Measurements from ENCODE around the gene KIAA0825. TPM values are rescaled to one million over a fixed set of nuclear protein-coding genes. Genes with fewer than 3 reads are reported as not detected.

Gene KIAA0825
- polyA plus RNA-seq, 3 donors: 0.56 to 1.3 (median 0.89) TPM

GRCh38 chr5:94240596-94240992, 377.8 kb downstream of the KIAA0825 start:
- peaks cover 8 to 11% of the 10 kb centered on the region in 2 donors for H3K4me1 ChIP-seq (ENCODE audit: control insufficient read depth in 1 of 2, insufficient read depth in 2 of 2, low read length in 2 of 2)
- H3K9ac ChIP-seq (ENCODE audit: insufficient read depth, low read length, poor library complexity, severe bottlenecking): no peak overlapping the region
- no peak overlapping the region for H3K4me2 ChIP-seq (replicated peaks; ENCODE audit: extremely low read depth, low read length, poor library complexity, severe bottlenecking)
- no peak for DNase-seq
- no peaks in the 10 kb centered on the region for H3K79me2 ChIP-seq (ENCODE audit: insufficient read depth, low read length)
- H3K4me3 ChIP-seq (replicated peaks in 1 of 3; ENCODE audit: low read depth in 2 of 3, low read length in 3 of 3): no peak overlapping the region
- Mint-ChIP-seq H3K36me3 (no peaks in the 10 kb centered on the region), H3K9me3 (peaks cover 0 to 7% (median 0%) of the 10 kb centered on the region in 7 donors), H3K4me1 (peaks cover 7% of the 10 kb centered on the region), H3K27me3 (ENCODE audit: low read depth in 3 of 3) (peaks cover 0 to 3% (median 0%) of the 10 kb centered on the region in 3 donors), H3K27ac (no peak overlapping the region), H3K4me3 (no peak overlapping the region)
- no peaks in the 10 kb centered on the region for H3K36me3 ChIP-seq (replicated peaks in 1 of 2; ENCODE audit: control insufficient read depth in 1 of 2, insufficient read depth in 2 of 2, low read length in 2 of 2)
- 94% methylated on average over 4 of the region's 5 CpGs for WGBS (ENCODE audit: insufficient coverage)
- H3K27ac ChIP-seq (ENCODE audit: low read depth in 1 of 2, low read length in 2 of 2): no peak overlapping the region
- intact Hi-C loops (cut with micrococcal nuclease): no loop called here
- TF ChIP-seq CTCF (IDR thresholded peaks at IDR 0.05): no peak
- no peaks in the 10 kb centered on the region for H4K20me1 ChIP-seq (ENCODE audit: insufficient read depth, low read length)
- peaks cover 0 to 6% of the 10 kb centered on the region in 2 donors for H3K9me3 ChIP-seq (replicated peaks in 1 of 2; ENCODE audit: control insufficient read depth in 1 of 2, insufficient read depth in 1 of 2, low read length in 2 of 2)
- H3K27me3 ChIP-seq (ENCODE audit: control insufficient read depth in 2 of 2, insufficient read depth in 2 of 2, low read length in 2 of 2): no peaks in the 10 kb centered on the region
- no peak overlapping the region for H2AFZ ChIP-seq (ENCODE audit: insufficient read depth, low read depth, low read length, poor library complexity, severe bottlenecking)

- H3K27ac ChIP-seq (ENCODE audit: low read depth in 1 of 2, low read length in 2 of 2): no peak overlapping the region
- Mint-ChIP-seq H3K9me3 (peaks cover 0 to 11% (median 3%) of the 10 kb centered on the region in 7 donors), H3K27ac (no peak overlapping the region), H3K27me3 (ENCODE audit: low read depth in 3 of 3) (peaks cover 0 to 3% (median 0%) of the 10 kb centered on the region in 3 donors), H3K4me3 (no peak overlapping the region), H3K4me1 (peaks cover 2% of the 10 kb centered on the region), H3K36me3 (no peaks in the 10 kb centered on the region)
- H3K4me1 ChIP-seq (ENCODE audit: control insufficient read depth in 1 of 2, insufficient read depth in 2 of 2, low read length in 2 of 2): peaks cover 3 to 6% of the 10 kb centered on the region in 2 donors
- no peak overlapping the region for H3K4me3 ChIP-seq (replicated peaks in 1 of 3; ENCODE audit: low read depth in 2 of 3, low read length in 3 of 3)
- no peak overlapping the region for H2AFZ ChIP-seq (ENCODE audit: insufficient read depth, low read depth, low read length, poor library complexity, severe bottlenecking)
- no peaks in the 10 kb centered on the region for H3K36me3 ChIP-seq (replicated peaks in 1 of 2; ENCODE audit: control insufficient read depth in 1 of 2, insufficient read depth in 2 of 2, low read length in 2 of 2)
- H3K9ac ChIP-seq (ENCODE audit: insufficient read depth, low read length, poor library complexity, severe bottlenecking): no peak overlapping the region
- no CpG with 5 or more reads among the region's 3 CpGs for WGBS (ENCODE audit: insufficient coverage)
- no peak for DNase-seq
- no peak overlapping the region for H3K4me2 ChIP-seq (replicated peaks; ENCODE audit: extremely low read depth, low read length, poor library complexity, severe bottlenecking)
- intact Hi-C loops (cut with micrococcal nuclease): no loop called here
- no peaks in the 10 kb centered on the region for H4K20me1 ChIP-seq (ENCODE audit: insufficient read depth, low read length)
- no peak for TF ChIP-seq CTCF (IDR thresholded peaks at IDR 0.05)
- H3K79me2 ChIP-seq (ENCODE audit: insufficient read depth, low read length): no peaks in the 10 kb centered on the region
- no peaks in the 10 kb centered on the region for H3K27me3 ChIP-seq (ENCODE audit: control insufficient read depth in 2 of 2, insufficient read depth in 2 of 2, low read length in 2 of 2)
- peaks cover 2 to 8% of the 10 kb centered on the region in 2 donors for H3K9me3 ChIP-seq (replicated peaks in 1 of 2; ENCODE audit: control insufficient read depth in 1 of 2, insufficient read depth in 1 of 2, low read length in 2 of 2)
Measured at GRCh38 chr5:94240134-94240533, 378.3 kb downstream of the KIAA0825 start.

Measured in CD14-positive monocyte (primary cell).